Central memory CD8-positive, alpha-beta T cell (primary cell): ENCODE data around the gene PLEKHJ1.

ENCODE experiments used
- ATAC-seq: fragments of 150-1000 bp; cut with Tn5 transposase; replicated peaks from 2 replicates; pipeline ENCODE4 v1.10.0; 2022; ENCODE audit warnings: mild to moderate bottlenecking, moderate FRiP score, moderate number of reproducible peaks; ENCODE audit not compliant: poor library complexity, severe bottlenecking; ENCODE audit errors: extremely low read depth
- DNase-seq, 2 donors: peaks; one replicate each; pipeline ENCODE4 v3.0.0; 2021; ENCODE audit warnings: low spot score in 2 of 2
- H3K27ac Mint-ChIP-seq: one replicate; pipeline ENCODE4 v1.8.0; 2022; ENCODE audit warnings: low read depth, mild to moderate bottlenecking, moderate library complexity, mixed read lengths
- H3K27me3 Mint-ChIP-seq: one replicate; pipeline ENCODE4 v1.8.0; 2022; ENCODE audit warnings: mixed read lengths
- H3K36me3 Mint-ChIP-seq: one replicate; pipeline ENCODE4 v1.8.0; 2022; ENCODE audit warnings: mild to moderate bottlenecking, moderate library complexity, mixed read lengths; ENCODE audit not compliant: insufficient read depth
- H3K4me1 Mint-ChIP-seq: one replicate; pipeline ENCODE4 v1.8.0; 2022; ENCODE audit warnings: mixed read lengths
- H3K4me3 Mint-ChIP-seq: one replicate; pipeline ENCODE4 v1.8.0; 2022; ENCODE audit warnings: mild to moderate bottlenecking, moderate library complexity, mixed read lengths
- H3K9me3 Mint-ChIP-seq: one replicate; pipeline ENCODE4 v1.8.0; 2022; ENCODE audit warnings: mixed read lengths

PLEKHJ1 gene

GRCh38 chr19:2186071-2186846 lies 49.9 kb downstream of the PLEKHJ1 start:
- Mint-ChIP-seq H3K36me3 (peaks cover 17% of the 10 kb centered on the region), H3K27me3 (no peaks in the 10 kb centered on the region), H3K9me3 (no peaks in the 10 kb centered on the region), H3K4me3 (no peak overlapping the region), H3K4me1 (peaks cover 2% of the 10 kb centered on the region), H3K27ac (no peak overlapping the region)
- no peak for DNase-seq
- no peak for ATAC-seq

- no peaks in the 10 kb centered on the region for H3K27me3 Mint-ChIP-seq
- ATAC-seq (no peak), DNase-seq (no peak)
- peaks cover 8% of the 10 kb centered on the region for H3K4me1 Mint-ChIP-seq
- no peak overlapping the region for H3K27ac Mint-ChIP-seq
- H3K9me3 Mint-ChIP-seq: no peaks in the 10 kb centered on the region
- H3K36me3 Mint-ChIP-seq: peaks cover 16% of the 10 kb centered on the region
- H3K4me3 Mint-ChIP-seq: no peak overlapping the region
Measured at GRCh38 chr19:2185734-2186070, 50.4 kb downstream of the PLEKHJ1 start.

GRCh38 chr19:2184422-2184975 lies 51.6 kb downstream of the PLEKHJ1 start:
- Mint-ChIP-seq H3K27ac (no peak overlapping the region), H3K36me3 (peaks cover 16% of the 10 kb centered on the region), H3K9me3 (no peaks in the 10 kb centered on the region), H3K4me3 (no peak overlapping the region), H3K27me3 (no peaks in the 10 kb centered on the region), H3K4me1 (peaks cover 20% of the 10 kb centered on the region)
- ATAC-seq (no peak), DNase-seq (no peak)
